H1 (cell line): ENCODE data around the gene SVEP1. TPM values are rescaled to one million over a fixed set of nuclear protein-coding genes. Genes with fewer than 3 reads are reported as not detected.

Experiments used
- CTCF ChIA-PET: fragments of 300-600 bp; sonication (Branson Sonifier 250); formaldehyde crosslinking; loops from one replicate; lab custom pipeline; 2021; ENCODE audit not compliant: partially characterized antibody; lab: Charles Lee
- POLR2A ChIA-PET: fragments of 300-600 bp; sonication (Branson Sonifier 250); formaldehyde crosslinking; loops from one replicate; lab custom pipeline; 2021; ENCODE audit warnings: inconsistent platforms; ENCODE audit not compliant: partially characterized antibody; lab: Charles Lee
- DNase-seq, 2 experiments: peaks; one replicate each; pipeline versions ENCODE4 v3.0.0 to v3.0.0-alpha.2; 2010 to 2022; ENCODE audit warnings: low spot score in 2 of 2, low read depth in 1 of 2, mixed read lengths in 1 of 2
- FAIRE-seq: peaks from 2 replicates; lab custom pipeline; 2011; peaks lifted over from hg19 to GRCh38; lab: Jason Lieb, UNC
- H2AFZ ChIP-seq: 2 replicates; pipeline ENCODE4 v1.8.1; 2012; ENCODE audit warnings: low read length, inconsistent platforms
- H2AK5ac ChIP-seq: 2 replicates; pipeline ENCODE4 v1.6.1; 2013; ENCODE audit warnings: low read depth, low read length
- H2BK120ac ChIP-seq: replicated peaks from 2 replicates; pipeline ENCODE3; 2013; ENCODE audit warnings: low read depth, low read length, inconsistent platforms
- H2BK12ac ChIP-seq: 2 replicates; pipeline ENCODE4 v1.6.1; 2013; ENCODE audit warnings: low read depth, low read length
- H2BK15ac ChIP-seq: 2 replicates; pipeline ENCODE4 v1.6.1; 2013; ENCODE audit warnings: low read length
- H2BK20ac ChIP-seq: 2 replicates; pipeline ENCODE4 v1.6.1; 2013; ENCODE audit warnings: low read length
- H2BK5ac ChIP-seq: 2 replicates; pipeline ENCODE4 v1.6.1; 2013; ENCODE audit warnings: low read depth, low read length
- H3K14ac ChIP-seq: 2 replicates; pipeline ENCODE4 v1.6.1; 2013; ENCODE audit warnings: inconsistent platforms; ENCODE audit not compliant: insufficient read length
- H3K18ac ChIP-seq: 2 replicates; pipeline ENCODE4 v1.6.1; 2013; ENCODE audit warnings: low read length; ENCODE audit errors: extremely low read depth
- H3K23ac ChIP-seq: 2 replicates; pipeline ENCODE4 v1.6.1; 2013; ENCODE audit warnings: inconsistent platforms; ENCODE audit not compliant: insufficient read length
- H3K23me2 ChIP-seq: 2 replicates; pipeline ENCODE4 v1.6.1; 2013; ENCODE audit warnings: low read depth, low read length
- H3K27ac ChIP-seq: 2 replicates; pipeline ENCODE4 v1.6.1; 2011; ENCODE audit warnings: low read depth, low read length, inconsistent platforms
- H3K27me3 ChIP-seq, 4 experiments: replicated peaks in 1 of 4; 1 replicate in 1 of 4; 2 replicates in 3 of 4; pipeline versions ENCODE4 v1.6.1 to v1.8.1; 2011 to 2013; ENCODE audit warnings: low read length in 3 of 4, mild to moderate bottlenecking in 3 of 4, inconsistent platforms in 2 of 4, mixed read lengths in 2 of 4, moderate library complexity in 1 of 4; ENCODE audit not compliant: control insufficient read depth in 3 of 4, insufficient read depth in 3 of 4; ENCODE audit errors: extremely low read depth in 1 of 4
- H3K36me3 ChIP-seq, 4 experiments: 2 replicates each; pipeline versions ENCODE4 v1.6.1 to v1.8.1; 2011 to 2013; ENCODE audit warnings: mild to moderate bottlenecking in 4 of 4, low read length in 3 of 4, moderate library complexity in 2 of 4, control low read depth in 1 of 4, inconsistent platforms in 1 of 4; ENCODE audit not compliant: insufficient read depth in 4 of 4, control insufficient read depth in 2 of 4
- H3K4ac ChIP-seq: replicated peaks from 2 replicates; pipeline ENCODE3; 2013; ENCODE audit warnings: low read length, low read depth, mixed read lengths, inconsistent platforms; ENCODE audit not compliant: insufficient read length
- H3K4me1 ChIP-seq, 4 experiments: replicated peaks in 1 of 4; 1 replicate in 1 of 4; 2 replicates in 3 of 4; pipeline versions ENCODE4 v1.6.1 to v1.8.1; 2011 to 2013; ENCODE audit warnings: low read length in 3 of 4, inconsistent platforms in 2 of 4, mixed read lengths in 1 of 4; ENCODE audit not compliant: insufficient read depth in 4 of 4, control insufficient read depth in 3 of 4
- H3K4me2 ChIP-seq, 2 experiments: 2 replicates each; pipeline versions ENCODE4 v1.6.1 to v1.8.1; 2011 to 2013; ENCODE audit warnings: low read depth in 2 of 2, low read length in 2 of 2, control low read depth in 1 of 2, inconsistent platforms in 1 of 2, mild to moderate bottlenecking in 1 of 2; ENCODE audit not compliant: insufficient read depth in 1 of 2
- H3K4me3 ChIP-seq, 4 experiments: fragments of 200-600, 300-600 bp in 1 of 4; sonication (generic), shearing (Covaris generic), sonication (Bioruptor Twin) in 1 of 4; 2 replicates each; pipeline versions ENCODE4 v1.5.1 to v1.8.1; 2011 to 2016; ENCODE audit warnings: low read length in 4 of 4, low read depth in 3 of 4, control low read depth in 2 of 4, inconsistent platforms in 2 of 4, mild to moderate bottlenecking in 2 of 4, mixed read lengths in 1 of 4, moderate library complexity in 1 of 4; ENCODE audit not compliant: insufficient read depth in 2 of 4; ENCODE audit errors: extremely low read depth in 1 of 4
- H3K56ac ChIP-seq: replicated peaks from 2 replicates; pipeline ENCODE3; 2013; ENCODE audit warnings: low read depth, mild to moderate bottlenecking, mixed read lengths, low read length, inconsistent platforms; ENCODE audit not compliant: insufficient read length
- H3K79me1 ChIP-seq: 2 replicates; pipeline ENCODE4 v1.6.1; 2013; ENCODE audit warnings: low read depth, low read length, control low read depth
- H3K79me2 ChIP-seq, 2 experiments: 2 replicates each; pipeline versions ENCODE4 v1.6.1 to v1.8.1; 2012 to 2013; ENCODE audit warnings: low read length in 2 of 2, mild to moderate bottlenecking in 2 of 2, inconsistent platforms in 1 of 2; ENCODE audit not compliant: insufficient read depth in 2 of 2, control insufficient read depth in 1 of 2
- H3K9ac ChIP-seq, 4 experiments: replicated peaks in 1 of 4; 1 replicate in 1 of 4; 2 replicates in 3 of 4; pipeline versions ENCODE4 v1.6.1 to v1.8.1; 2011 to 2013; ENCODE audit warnings: low read depth in 3 of 4, low read length in 3 of 4, control low read depth in 2 of 4, mild to moderate bottlenecking in 2 of 4, moderate library complexity in 2 of 4, inconsistent platforms in 1 of 4; ENCODE audit errors: extremely low read depth in 1 of 4
- H3K9me3 ChIP-seq, 2 experiments: 2 replicates each; pipeline versions ENCODE4 v1.6.1 to v1.8.1; 2012 to 2013; ENCODE audit warnings: mild to moderate bottlenecking in 2 of 2, moderate library complexity in 2 of 2, control low read depth in 1 of 2, inconsistent platforms in 1 of 2, low read depth in 1 of 2, low read length in 1 of 2, mixed read lengths in 1 of 2; ENCODE audit not compliant: insufficient read depth in 2 of 2
- H4K20me1 ChIP-seq, 2 experiments: replicated peaks in 1 of 2; 2 replicates each; pipeline versions ENCODE3 to v1.8.1; 2011 to 2013; ENCODE audit warnings: inconsistent platforms in 2 of 2, low read length in 2 of 2, mild to moderate bottlenecking in 1 of 2; ENCODE audit not compliant: insufficient read depth in 2 of 2, control insufficient read depth in 1 of 2
- H4K5ac ChIP-seq: 2 replicates; pipeline ENCODE4 v1.6.1; 2013; ENCODE audit warnings: low read length, low read depth, mixed read lengths, inconsistent platforms; ENCODE audit not compliant: insufficient read length
- H4K8ac ChIP-seq: 2 replicates; pipeline ENCODE4 v1.8.0; 2013; ENCODE audit warnings: mild to moderate bottlenecking, moderate library complexity, low read length, inconsistent platforms; ENCODE audit not compliant: insufficient read depth; ENCODE audit errors: extremely low read depth
- H4K91ac ChIP-seq: replicated peaks from 2 replicates; pipeline ENCODE3; 2013; ENCODE audit warnings: low read length, mixed read lengths, inconsistent platforms; ENCODE audit not compliant: insufficient read length
- CHD2 ChIP-seq: IDR thresholded peaks from 2 replicates; pipeline ENCODE4 v1.6.1; 2012; ENCODE audit warnings: low read length, improper control_type of control experiment
- SIX5 ChIP-seq: IDR thresholded peaks from 2 replicates; pipeline ENCODE4 v1.6.1; 2011; ENCODE audit warnings: mild to moderate bottlenecking, low read depth, low read length
- SUZ12 ChIP-seq: fragments of 200-600 bp; sonication (generic); IDR thresholded peaks from 2 replicates; pipeline ENCODE4 v1.6.1; 2012; ENCODE audit warnings: mild to moderate bottlenecking, inconsistent platforms, low read length, moderate library complexity, mixed read lengths
- WGBS, 2 experiments: shearing (Covaris generic) in 1 of 2; methylation state at CpG; one replicate each; pipeline versions ENCODE4 v1.1.6 to v1.1.7; 2013 to 2015; ENCODE audit warnings: low lambda C conversion rate in 2 of 2, mixed read lengths in 2 of 2, inconsistent platforms in 1 of 2, low coverage in 1 of 2, missing lambda C conversion rate in 1 of 2; ENCODE audit not compliant: insufficient replicate concordance in 2 of 2, insufficient coverage in 1 of 2, insufficient read length in 1 of 2; ENCODE audit errors: extremely low coverage in 1 of 2, missing lambda C conversion rate in 1 of 2; 5-methylcytosine and 5-hydroxymethylcytosine counted together
- polyA plus RNA-seq, 7 experiments: library from polyadenylated mRNA; depleted of rRNA in 3 of 7; stranded (reverse) in 5 of 7; unstranded in 2 of 7; fragments of >200 nt in 5 of 7; fragments of 200-250 nt in 2 of 7; gene quantifications; 1 replicate in 5 of 7; 2 replicates in 1 of 7; 4 replicates in 1 of 7; pipeline versions ENCODE4 v1.2.1 to v1.2.3, GENCODE V29; 2011 to 2013; ENCODE audit warnings: missing spikeins in 2 of 7, mixed read lengths in 2 of 7
- total RNA-seq: library from RNA; stranded (reverse); fragmentation: NEBNext Ultra II Directional; extraction: Animal tissue kit (Norgen Biotek cat#: 25700); gene quantifications from 2 replicates; pipeline ENCODE4 v1.2.1, GENCODE V29; 2021

The SVEP1 gene
- total and polyA plus RNA-seq, 2 of the 8 experiments (the other 6 are each of a cell fraction or from before 2014, with no cell fraction given), result 0.11 to 0.37 TPM

DNA sequence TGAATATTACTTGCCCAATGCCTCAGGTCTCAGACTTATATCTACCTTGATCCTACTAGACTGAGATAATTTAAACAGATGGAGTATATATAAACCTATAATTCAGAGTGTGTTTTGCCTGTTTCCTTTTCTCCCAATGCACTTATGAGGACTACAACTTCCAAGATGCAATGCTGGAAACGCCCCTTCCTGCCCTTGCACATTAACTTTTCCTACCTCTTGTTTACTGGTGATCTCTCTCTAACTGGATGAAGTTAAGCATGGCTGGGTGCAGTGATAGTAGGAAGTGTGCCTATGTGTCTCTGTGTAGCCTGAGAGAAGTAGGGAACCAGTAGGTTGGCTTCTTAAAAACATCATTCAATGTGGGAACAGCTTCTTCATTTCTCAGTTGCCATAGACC lies 115.2 kb downstream of the SVEP1 start:
- POLR2A ChIA-PET, result no interaction called here
- no peaks in the 10 kb centered on the region for H3K79me1 ChIP-seq

More for the DNA sequence above, 115.2 kb downstream of the SVEP1 start:
- Histone ChIP-seq H3K79me2 (no peaks in the 10 kb centered on the region), H3K56ac (no peak overlapping the region), H2BK5ac (no peak overlapping the region), H3K18ac (no peak overlapping the region), H2BK20ac (no peak overlapping the region), H3K27me3 (no peaks in the 10 kb centered on the region), H3K4me1 (no peaks in the 10 kb centered on the region), H3K14ac (no peak overlapping the region), H3K27ac (no peak overlapping the region), H2AK5ac (no peak overlapping the region), H4K91ac (no peak overlapping the region), H4K20me1 (no peaks in the 10 kb centered on the region), H4K5ac (peak overlapping the region; percentile 23), H2AFZ (peak overlapping the region; percentile 98), H3K9ac (no peak overlapping the region), H3K4me3 (no peak overlapping the region), H2BK12ac (no peak overlapping the region), H3K23ac (no peak overlapping the region), H3K4ac (no peak overlapping the region), H3K36me3 (no peaks in the 10 kb centered on the region), H3K4me2 (no peak overlapping the region), H3K9me3 (no peaks in the 10 kb centered on the region), H3K23me2 (no peaks in the 10 kb centered on the region), H2BK120ac (no peak overlapping the region), H2BK15ac (no peak overlapping the region), H4K8ac (no peak overlapping the region)
- CTCF ChIA-PET, result no interaction called here
- WGBS, 2 experiments, result 88% methylated on average over 1 of the region's 1 CpG; no CpG with 5 or more reads in 1 of the 2 experiments
- TF ChIP-seq SIX5, result peak; percentile 51
- TF ChIP-seq CHD2, result no peak
- TF ChIP-seq SUZ12, result no peak
- DNase-seq, result no peak
- peak; percentile 57 for FAIRE-seq
